ENCODE measurements around the gene POU3F3.
A peak's percentile ranks its signal among the peaks of the same experiment; 100 is the strongest.

POU3F3 gene

GRCh38 chr2:104873689-104874054 lies 19.8 kb downstream of the POU3F3 start:
- DNase-seq (ENCODE audit: low read depth): no peak
- no peak for TF ChIP-seq CTCF (conservative IDR thresholded peaks at IDR 0.05; ENCODE audit: low read depth, low read length)
- H3K4me3 ChIP-seq (ENCODE audit: low read length): peak overlapping the region; percentile 43

DNA sequence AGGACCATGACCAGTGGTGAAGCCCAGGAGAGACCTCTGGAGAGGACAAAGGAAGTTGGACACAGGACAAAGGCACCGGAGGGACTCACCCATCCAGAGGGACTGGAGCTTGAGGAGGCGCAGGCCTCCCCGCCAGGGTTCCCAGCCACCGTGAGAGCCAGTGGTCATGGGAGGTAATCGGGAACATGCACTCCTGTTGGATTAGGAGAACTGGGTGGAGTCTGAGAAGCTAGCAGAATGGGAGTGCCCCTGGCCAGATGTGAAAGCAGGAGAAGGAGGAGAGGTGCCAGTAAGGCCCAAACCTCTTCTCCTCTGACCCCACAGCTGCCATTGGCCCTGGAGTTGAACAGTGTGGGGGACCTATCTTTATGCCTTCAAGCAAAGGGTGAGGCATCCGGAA lies 20.3 kb downstream of the POU3F3 start:
- no peak overlapping the region for H3K4me3 ChIP-seq (ENCODE audit: low read length)
- TF ChIP-seq CTCF (conservative IDR thresholded peaks at IDR 0.05; ENCODE audit: low read depth, low read length): no peak
- no peak for DNase-seq (ENCODE audit: low read depth)

- H3K4me3 ChIP-seq (ENCODE audit: low read length): no peak overlapping the region
- TF ChIP-seq CTCF (conservative IDR thresholded peaks at IDR 0.05; ENCODE audit: low read depth, low read length): no peak
- no peak for DNase-seq (ENCODE audit: low read depth)
Measured at GRCh38 chr2:104875262-104875661, 21.3 kb downstream of the POU3F3 start.

DNA sequence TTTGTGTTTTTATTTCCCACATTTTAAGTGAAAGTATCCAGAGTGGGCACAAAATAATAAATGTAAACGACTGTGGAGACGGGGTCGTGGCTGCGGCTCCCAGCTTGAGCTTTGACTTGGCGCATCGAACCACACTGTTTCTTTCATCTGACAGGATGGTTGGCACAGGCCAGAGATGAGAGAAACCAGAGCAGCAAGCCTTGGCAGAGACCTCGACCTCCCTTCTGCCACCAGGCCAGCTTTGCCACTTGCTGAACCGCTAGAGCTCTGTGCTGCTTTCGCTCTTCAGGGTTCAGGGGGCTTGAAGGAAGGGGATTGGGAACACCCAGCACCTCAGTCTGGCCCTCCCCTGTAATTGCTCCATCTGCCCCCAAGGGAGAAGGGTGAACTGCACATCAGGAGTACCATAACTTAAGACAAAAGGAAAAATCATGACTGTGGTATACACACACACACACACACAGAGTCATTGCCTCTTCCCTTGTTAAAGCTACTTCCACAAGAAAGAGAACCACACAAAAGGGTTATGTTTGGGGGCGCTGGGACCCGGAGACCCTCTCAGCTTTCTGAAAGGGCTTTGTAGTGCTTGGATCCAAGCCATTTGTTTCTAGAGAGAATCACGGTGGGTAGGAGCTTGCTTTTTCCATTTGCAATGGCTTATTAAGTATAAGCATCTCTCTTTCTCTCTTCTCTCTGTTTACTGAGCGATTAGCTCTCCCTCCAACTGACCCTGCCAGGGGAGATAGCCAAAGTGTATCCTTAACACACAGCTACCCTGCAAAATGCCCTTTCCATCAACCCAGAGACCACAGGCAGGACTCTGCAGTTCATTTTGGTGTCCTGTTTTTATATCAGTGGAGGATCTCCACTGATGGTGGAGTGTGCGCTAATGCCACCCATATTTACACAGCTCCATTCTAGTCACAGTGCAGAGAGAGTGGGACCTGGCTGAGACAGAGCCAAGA lies 23.0 kb downstream of the POU3F3 start:
- TF ChIP-seq CTCF (conservative IDR thresholded peaks at IDR 0.05; ENCODE audit: low read depth, low read length): no peak
- no peak for DNase-seq (ENCODE audit: low read depth)

GRCh38 chr2:104878863-104879512 lies 25.1 kb downstream of the POU3F3 start:
- TF ChIP-seq CTCF (conservative IDR thresholded peaks at IDR 0.05; ENCODE audit: low read depth, low read length): no peak
- H3K4me3 ChIP-seq (ENCODE audit: low read length): no peak overlapping the region
- DNase-seq (ENCODE audit: low read depth): no peak

More for the DNA sequence above, 23.0 kb downstream of the POU3F3 start:
- no peak overlapping the region for H3K4me3 ChIP-seq (ENCODE audit: low read length)

- DNase-seq (ENCODE audit: low read depth): no peak
- no peak for TF ChIP-seq CTCF (conservative IDR thresholded peaks at IDR 0.05; ENCODE audit: low read depth, low read length)
- H3K4me3 ChIP-seq (ENCODE audit: low read length): no peak overlapping the region
Measured at GRCh38 chr2:104880076-104880475, 26.2 kb downstream of the POU3F3 start.

Measured in retinal pigment epithelial cell (primary cell).